Activated CD4-positive, alpha-beta T cell treated with anti-CD3 and anti-CD28 coated beads, Interleukin-2, amount 50 U/mL, for 48 hours (primary cell): ENCODE data around the gene MTHFD1L.
"Not testable (repeated sequence)": the region's sequence is repeated elsewhere in the genome, so short reads cannot be mapped to it uniquely, and the experiment has no call there.

Source experiments
- DNase-seq, 2 experiments: peaks; one replicate each; pipeline ENCODE4 v3.0.0-alpha.2; 2020

The MTHFD1L gene

DNA sequence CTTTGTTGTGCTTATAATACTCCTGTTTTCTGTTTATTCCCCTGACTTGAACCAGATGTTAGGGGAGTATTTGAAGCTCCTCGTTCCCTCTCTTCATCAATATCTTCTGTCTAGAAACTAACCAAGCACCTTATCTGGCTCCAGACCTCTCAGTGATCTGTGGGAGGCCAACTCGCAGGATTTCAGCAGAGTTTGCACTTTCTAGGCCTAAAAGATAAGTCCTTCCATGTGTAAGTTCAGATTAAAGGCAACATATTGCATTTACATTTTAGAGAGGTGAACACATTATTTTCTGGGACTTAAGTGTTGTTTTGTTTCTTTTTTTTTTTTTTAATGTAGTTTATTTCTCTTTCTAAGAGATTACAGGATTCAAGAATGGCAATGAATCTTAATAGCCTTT, 234.8 kb downstream of the MTHFD1L start:
- no peak for DNase-seq

DNA sequence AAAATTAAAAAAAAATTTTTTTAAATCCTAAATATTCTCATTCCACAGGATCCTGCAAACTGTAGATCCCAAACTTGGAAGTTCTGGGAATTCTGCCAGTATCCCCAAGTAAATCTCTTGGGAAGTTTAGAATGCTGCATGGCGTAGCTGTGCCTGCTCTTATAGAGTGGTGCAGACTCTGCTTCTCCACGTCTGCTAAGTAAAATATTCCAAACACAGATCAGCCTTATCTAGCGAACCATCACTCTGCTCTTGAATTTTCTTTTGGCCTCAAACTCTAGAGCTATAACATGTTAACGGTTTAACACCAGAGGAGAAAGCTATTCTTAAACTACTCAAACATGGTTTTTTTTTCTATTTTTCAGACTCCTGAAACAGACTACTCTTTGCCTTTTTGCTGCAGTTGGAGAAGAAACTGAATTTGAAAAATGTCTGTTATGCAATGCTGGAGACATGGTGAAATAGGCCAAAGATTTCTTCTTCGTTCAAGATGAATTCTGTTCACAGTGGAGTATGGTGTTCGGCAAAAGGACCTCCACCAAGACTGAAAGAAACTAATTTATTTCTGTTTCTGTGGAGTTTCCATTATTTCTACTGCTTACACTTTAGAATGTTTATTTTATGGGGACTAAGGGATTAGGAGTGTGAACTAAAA, 235.8 kb downstream of the MTHFD1L start:
- DNase-seq = no peak

DNA sequence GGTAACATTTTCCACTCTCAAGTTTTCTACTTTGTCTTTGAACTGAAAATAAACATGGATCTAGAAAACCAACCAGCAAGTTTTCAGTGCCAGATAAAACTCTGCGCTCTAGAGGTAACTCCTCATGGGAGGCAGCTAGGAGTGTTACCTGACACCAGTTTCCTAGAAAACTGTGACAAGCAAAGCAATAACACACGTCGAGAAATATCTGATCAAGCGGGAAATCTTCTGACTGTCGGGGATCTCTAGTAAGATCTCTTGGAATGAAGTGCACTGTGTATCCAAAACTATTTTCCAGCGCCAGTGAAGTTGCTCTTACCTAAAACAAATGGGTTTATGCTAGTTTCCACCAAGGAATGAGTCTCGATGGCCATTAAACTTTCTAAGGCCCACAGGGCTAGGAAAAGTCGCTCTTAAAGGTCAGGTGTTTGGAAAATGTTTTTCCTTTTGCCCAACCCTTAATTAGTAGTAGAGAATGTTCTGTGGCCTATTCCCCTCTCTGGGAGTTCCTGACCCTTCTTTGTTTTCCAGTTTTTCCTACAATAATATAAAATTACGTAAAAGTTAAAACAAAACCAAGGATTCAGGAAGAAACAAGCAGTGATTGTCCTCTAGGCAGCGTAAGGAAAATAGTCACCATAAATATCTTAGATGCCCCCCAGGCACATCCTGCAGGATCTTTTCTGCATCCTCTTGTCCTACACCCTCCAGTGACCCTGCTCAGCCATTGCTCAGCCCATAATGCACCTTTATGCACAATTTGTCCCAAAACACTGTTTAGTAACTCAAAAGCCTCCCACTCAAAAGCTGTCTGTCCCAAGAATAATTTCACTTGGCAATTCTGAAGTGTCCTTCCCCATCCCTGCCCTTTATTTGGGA, 236.6 kb downstream of the MTHFD1L start:
- DNase-seq = no peak

DNA sequence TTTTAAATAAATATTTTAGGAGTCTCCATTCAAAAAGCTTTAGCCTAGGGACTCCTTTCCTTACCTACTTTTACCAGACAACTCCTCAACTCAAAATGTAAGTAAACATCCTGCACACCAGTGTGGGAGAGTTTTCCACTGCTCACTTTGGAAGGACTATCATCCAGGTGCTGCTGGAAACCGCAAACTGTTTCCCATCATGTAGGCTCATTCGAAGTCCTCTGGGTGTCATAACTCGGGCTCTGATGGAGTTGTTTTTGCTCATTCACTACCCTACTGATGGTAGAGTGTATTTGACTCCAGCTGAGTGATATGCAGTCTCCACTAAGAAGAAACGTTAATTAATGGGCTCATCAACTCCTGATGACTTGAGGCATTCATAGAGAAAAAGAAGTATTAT, 237.8 kb downstream of the MTHFD1L start:
- no peak for DNase-seq

DNA sequence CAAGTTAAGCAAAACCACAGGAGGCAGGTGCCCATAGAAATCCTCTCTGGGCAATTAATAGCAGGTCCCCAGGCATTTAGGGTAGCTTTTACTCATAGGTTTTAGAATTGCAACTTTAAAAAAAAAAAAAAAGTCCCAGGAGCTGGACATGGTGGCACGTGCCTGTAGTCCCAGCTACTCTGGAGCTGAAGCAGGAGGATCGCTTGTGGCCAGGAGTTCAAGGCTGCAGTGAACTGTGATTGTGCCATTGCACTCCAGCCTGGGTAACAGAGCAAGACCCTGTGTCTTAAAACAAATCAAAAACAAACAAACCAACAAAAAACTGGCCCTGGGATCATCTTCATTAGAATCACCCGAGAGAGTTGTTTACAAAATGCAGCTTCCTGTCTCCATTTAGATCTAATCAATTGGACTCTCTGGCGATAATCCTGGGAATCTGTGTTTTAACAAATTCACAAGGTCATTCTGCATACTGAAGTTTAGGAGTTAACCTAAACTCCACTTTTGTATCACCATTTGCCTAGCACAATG, 242.5 kb downstream of the MTHFD1L start:
- DNase-seq = no peak

DNA sequence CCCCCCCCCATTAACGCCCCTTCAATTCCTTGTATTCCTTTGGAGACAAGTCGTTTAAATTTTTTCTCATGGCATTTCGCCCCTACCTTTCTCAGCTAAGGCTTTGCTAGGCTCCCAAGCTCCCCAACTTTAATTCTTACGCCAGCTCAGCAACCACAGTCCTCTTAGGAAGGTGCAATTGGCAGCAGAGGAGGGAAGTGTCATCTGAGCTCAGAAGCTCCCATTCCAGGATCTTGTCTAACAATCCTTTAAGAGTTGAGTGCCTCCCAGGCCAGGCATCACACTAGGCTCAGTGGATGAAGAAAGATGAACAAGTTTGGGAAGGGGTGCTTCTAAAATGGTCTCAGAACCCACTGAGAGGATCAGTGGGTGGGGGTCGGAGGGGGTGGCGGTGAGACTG, 243.0 kb downstream of the MTHFD1L start:
- DNase-seq = no peak

DNA sequence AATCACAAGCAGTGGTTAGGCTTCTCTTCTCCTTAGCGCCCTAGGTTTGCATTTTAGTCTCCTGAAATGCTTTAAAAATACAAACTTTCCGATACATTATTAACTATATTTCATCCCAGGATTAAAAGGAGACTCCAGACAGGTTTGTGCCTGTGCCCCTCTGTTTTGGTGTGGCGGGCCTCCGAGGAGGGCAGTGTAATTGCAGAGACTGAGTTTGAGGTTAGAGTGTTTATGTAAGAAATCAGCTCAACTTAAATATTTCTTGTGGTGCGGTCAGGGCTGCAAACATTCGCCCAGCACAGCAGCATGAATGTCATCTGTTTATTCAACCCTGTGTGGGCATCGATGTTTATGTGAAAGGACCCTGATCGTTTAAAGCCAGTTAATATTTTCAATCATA, 243.9 kb downstream of the MTHFD1L start:
- DNase-seq = no peak

DNA sequence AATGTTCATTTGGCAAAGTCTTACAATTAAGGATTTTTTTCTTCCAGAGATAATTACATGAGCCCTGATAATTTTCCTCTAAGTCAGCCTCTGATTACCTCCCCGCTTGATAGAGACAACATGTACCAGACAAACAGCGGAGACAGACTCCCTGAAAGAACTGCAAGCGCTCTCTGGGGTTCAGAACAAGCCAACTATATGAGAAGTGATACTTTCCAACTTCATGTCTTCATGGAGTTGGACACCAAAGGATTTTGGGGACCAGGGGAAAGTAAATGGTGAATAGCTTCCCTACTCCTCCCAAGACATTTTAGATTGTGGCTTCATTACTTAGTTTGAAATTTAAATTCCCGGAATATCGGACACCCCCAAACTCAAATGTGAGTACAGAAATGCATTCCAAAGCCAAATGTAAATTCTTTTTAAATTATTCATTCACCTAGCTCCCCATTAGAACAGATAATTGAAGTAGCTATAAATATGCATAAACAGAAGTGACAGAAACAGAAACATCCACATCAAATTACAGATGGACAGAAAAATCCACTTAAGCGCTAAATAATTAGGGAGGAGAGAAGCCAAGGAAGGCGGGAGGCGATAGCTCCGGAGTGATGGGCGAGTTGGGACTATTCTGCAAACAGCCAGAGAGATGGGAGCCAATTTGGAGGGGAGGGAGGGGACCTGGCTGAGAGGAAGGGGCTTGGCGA, 244.5 kb downstream of the MTHFD1L start:
- DNase-seq = no peak

DNA sequence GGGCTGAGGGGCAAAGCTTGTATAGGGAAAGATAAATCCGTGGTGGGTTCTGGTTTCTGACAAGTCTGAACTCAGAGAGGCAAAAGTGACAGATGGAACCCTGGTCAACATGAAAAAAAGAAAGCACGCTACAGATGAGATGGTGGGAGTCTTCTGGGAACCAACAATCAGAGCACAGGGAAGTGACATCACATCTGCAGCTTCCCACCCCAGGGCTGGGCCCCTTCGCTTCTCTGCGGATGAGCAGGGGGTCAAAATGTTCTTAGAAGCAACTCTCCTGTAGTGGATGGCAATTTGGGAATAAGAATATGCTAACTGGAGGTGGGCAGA, 245.0 kb downstream of the MTHFD1L start:
- no peak for DNase-seq

DNA sequence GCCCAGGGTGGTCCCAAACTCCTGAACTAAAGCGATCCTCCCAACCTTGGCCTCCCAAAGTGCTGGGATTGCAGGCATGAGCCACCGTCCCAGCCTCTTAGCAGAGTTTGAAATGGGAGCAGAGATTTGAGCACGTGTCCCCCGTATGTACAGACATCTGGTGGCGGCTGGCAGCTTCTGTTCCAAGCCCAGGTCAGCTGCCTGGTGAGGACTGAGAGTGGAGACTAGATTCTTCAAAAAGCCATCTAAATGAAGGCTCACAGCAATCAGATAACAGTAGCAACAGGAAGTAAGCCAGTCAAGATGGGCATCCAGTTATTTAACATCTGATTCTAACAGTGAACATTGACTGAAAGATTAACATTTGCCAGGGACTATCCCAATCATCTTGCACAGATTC, 246.2 kb downstream of the MTHFD1L start:
- DNase-seq = no peak

DNA sequence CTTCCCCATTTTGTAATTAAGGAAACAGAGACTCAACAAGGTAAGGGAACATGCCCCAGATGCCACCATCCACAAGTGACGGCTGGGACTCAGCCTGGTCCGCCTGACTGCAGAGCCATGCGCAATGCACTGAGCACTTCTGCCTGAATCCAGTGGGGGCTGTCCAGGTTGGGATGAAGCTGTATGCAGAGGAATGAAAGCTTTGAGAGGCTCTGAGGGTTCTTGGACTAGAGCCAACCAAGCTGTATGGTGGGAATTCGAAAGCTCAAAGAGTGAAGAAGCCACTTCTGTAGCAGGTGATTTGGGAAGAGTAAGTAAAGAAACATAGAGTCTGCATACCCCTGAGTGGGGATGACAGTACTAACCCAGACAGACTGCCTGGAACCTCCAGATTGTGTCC, 246.6 kb downstream of the MTHFD1L start:
- no peak for DNase-seq

DNA sequence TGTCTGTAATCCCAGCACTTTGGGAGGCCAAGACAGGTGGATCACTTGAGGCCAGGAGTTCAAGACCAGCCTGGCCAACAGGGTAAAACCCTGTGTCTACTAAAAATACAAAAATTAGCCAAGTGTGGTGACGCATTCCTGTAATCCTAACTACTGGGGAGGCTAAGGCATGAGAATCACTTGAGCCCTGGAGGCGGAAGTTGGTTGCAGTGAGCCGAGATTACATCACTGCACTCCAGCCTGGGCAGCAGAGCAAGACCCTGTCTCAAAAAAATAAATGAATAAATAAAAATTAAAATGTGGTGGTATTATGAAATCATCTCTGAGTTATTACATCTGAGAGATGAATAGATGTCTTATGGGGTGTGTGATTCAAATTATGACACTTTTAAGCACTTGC, 247.4 kb downstream of the MTHFD1L start:
- not testable (repeated sequence) for DNase-seq

DNA sequence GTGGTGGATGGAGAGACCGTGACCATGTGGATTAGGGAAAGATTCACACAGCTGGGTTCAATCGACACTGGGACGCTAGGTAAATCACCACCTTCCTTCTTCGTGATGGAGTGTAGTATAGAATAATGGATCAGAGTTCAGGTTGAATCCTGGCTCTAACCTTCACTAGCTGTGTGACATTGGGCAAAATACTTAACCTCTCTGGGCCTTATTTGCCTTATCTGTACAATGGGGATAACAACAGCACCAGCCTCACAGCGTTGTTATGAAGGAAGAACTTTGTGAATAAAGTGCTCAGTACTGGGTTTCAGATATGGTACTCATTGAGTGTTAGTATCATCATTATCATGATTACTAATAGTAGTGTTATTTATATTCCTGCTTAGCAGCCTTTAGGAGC, 248.1 kb downstream of the MTHFD1L start:
- DNase-seq = no peak

DNA sequence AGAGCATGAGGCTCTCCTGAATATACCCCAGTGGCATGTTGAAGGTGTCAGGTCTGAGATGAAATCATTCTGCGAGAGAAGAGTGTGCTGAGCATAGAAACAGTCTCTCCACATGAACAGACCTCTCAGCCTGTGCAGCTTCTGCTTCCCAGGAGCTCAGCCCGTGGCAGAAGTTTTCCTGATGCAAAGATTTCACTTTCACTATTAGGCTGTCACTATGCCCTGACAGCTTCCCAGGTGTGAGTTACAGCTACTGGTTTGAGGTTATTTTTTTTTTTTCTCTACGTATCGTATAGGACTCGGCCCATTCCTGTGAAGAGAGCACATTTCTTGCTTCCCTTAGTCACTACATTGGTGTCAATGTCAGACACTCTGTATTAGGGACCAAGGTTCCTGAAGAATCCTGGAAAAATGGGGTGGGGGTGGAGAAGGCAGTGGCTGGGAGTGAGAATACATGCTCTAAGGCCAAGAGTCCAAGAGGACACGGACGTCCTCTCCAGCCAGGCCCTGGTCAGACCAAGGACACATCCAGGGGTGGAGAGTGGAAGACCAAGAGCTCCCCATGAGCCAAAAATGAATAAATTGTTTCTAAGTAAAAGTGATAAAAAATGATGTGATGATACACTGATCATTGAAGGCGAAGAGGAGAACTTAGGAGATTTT, 253.1 kb downstream of the MTHFD1L start:
- no peak for DNase-seq

DNA sequence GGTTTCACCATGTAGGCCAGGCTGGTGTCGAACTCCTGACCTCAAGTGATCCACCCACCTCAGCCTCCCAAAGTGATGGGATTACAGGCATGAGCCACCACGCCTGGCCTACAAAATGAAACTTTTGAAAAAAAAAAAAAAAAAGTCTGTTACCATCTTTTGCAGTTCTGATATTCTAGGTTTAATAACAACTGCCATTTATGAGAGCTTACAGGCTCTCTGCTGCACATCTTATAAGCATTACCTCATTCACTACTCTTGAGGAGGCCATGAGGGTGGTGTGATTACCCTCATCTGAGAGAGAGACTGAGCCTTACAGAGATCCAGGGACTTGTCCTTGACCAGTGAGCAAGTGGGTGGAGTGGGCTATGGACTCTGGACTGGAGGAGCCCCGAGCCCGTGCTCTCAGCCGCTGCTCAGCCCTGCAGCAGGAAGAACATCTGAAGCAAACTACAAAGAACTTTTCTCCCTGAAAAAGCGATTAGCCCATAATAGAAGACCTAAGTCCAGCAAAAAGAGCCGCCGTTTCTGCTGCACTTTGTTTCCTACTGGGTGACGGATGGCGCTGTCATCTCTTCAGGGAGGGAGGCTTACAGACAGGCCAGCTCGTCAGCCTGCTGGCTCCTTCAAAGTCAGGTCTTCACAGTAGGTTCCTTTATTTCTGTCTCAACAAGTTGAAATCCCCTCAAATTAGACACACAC, 254.5 kb downstream of the MTHFD1L start:
- no peak for DNase-seq

DNA sequence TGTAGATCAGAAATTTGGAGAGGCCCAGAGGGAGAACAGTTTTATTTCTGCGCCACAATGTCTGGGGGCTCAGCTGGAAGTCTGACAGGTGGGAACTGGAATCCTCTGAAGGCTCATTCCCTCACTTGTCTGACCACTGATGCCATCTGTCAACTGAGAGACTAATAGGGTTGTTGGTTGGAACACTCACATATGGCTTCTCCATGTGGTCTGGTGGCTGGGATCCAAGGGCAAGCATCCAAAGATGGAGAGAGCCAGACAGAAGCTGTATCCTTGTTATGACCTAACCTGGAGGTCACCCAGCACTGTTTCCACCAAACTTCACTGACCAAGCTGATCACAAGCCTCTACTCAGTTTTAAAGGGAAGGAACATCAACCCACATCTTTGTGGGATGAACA, 256.4 kb downstream of the MTHFD1L start:
- DNase-seq = no peak

DNA sequence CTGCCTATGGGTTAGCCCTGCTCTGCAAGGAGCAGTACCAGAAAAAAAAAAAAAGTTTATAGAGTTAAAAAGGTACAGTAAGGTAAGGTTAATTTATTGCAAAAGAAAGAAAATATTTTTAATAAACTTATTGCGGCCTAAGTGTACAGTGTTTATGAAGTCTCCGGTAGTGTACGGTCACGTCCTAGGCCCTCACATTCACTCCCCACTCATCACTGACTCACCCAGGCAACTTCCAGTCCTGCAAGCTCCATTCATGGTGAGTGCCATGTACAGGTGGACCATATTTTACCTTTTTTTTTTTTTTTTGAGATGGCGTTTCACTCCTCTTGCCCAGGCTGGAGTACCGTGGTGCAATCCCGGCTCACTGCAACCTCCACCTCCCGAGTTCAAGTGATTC, 258.1 kb downstream of the MTHFD1L start:
- DNase-seq = not testable (repeated sequence)

DNA sequence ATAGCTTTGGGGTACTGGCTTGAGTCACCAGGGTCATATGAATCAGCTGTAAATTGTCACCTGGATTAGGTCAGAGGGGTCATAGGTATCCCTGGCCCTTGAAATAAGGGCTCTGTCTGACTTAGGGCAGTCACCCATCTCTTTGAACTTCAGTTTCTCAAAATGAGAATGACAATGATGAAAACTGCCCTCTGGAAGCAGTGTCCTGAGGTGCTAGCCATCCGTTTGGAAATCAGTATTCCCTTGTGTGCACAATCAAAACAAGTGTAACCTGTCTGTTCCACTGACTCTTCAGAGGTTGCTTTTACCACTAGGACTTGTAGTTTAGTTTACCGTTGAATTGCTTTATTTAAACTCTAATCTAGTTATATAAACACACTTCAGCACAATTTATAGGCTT, 259.7 kb downstream of the MTHFD1L start:
- not testable (repeated sequence) for DNase-seq

DNA sequence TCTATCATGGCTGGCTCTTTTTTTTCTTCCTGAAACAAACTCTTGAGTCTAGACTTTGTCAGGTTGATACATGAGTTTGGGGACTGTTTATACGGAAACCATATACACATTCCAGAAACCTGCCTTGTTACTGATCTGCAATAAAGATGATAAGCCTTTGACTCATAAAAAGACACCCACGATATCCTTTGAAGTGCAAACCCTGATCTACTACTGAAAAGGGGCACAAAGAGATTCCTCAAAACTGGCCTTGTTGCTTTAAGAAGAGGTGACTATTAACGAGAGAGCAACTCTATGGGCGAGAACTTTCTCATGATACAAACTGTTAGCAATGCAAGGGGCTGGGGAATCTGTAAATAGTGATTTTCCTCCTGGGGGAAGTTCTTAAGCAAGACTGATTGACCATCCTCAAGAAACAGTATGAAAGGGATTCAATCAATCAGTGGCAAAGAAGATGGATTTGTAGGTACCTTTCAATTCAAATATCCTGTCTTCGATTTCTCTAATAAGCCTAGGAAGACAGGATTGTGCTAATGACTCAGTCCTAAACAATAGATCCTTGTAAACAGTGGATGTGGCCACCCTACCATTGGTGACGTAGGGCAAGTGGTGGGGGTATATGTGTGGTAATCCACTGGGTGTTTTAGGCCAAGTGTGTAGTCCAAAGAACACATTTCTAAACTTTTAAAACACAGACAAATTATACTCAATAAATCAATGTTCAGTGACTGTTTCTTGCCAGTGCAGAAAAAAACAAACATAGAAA, 260.3 kb downstream of the MTHFD1L start:
- not testable (repeated sequence) for DNase-seq

DNA sequence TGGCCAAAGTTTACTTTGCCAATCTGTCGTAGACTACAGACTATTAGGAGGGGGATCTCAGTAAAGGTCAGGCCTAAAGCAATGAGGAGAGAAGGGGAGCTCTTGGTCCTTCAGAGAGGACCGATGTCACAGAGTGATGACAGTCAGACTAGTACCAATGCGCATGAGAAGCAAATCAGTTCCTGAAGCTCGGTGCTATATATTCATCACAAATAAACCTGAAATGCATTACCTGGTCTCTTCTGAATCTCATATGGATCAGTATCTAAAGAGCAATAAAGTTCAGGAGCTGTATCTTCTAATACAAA, 260.9 kb downstream of the MTHFD1L start:
- not testable (repeated sequence) for DNase-seq

DNA sequence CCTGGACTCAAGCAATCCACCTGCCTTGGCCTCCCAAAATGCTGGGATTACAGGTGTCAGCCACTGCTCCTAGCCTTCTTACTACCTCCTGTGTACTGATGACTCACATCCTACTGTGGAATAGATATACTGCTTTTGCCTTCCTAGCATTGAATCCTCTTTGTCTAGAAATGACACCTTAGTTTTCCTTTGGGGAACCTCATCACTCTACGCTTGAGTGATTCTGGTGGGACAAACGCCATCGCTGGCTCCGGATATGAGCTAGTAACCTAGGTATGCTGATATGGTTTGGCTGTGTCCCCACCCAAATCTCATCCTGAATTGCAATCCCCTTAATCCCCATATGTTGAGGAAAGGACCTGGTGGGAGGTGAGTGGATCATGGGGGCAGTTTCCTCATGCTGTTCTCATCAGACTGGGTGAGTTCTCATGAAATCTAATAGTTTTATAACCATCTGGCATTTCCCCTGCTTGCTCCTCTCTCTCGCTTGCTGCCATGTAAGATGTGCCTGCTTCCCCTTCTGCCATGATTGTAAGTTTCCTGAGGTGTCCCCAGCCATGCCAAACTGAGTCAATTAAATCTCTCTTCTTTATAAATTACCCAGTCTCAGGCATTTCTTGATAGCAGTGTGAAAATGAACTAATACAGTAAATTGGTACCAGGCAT, 261.8 kb downstream of the MTHFD1L start:
- DNase-seq = not testable (repeated sequence)
